Liver (tissue), 9 donors: ENCODE measurements around the gene MRPS23. TPM values are rescaled to one million over a fixed set of nuclear protein-coding genes. Genes with fewer than 3 reads are reported as not detected.

ENCODE experiments used
- DNase-seq: peaks from one replicate; pipeline ENCODE4 v3.0.0-alpha.2; 2017; ENCODE audit warnings: low spot score
- H3K27ac ChIP-seq, 2 donors: one replicate each; pipeline ENCODE4 v1.7.0; 2013; ENCODE audit warnings: inconsistent platforms in 2 of 2, low read length in 2 of 2, control low read depth in 1 of 2, low read depth in 1 of 2, mild to moderate bottlenecking in 1 of 2
- H3K27me3 ChIP-seq, 4 donors: one replicate each; pipeline versions ENCODE4 v1.6.1 to v1.7.0; 2013; ENCODE audit warnings: low read length in 3 of 4, inconsistent platforms in 1 of 4, mild to moderate bottlenecking in 1 of 4, moderate library complexity in 1 of 4; ENCODE audit not compliant: control insufficient read depth in 4 of 4, insufficient read depth in 4 of 4
- H3K36me3 ChIP-seq, 4 donors: one replicate each; pipeline versions ENCODE4 v1.6.1 to v1.7.0; 2013; ENCODE audit warnings: low read length in 3 of 4, mild to moderate bottlenecking in 3 of 4, low read depth in 1 of 4, moderate library complexity in 1 of 4; ENCODE audit not compliant: control insufficient read depth in 4 of 4, insufficient read depth in 3 of 4
- H3K4me1 ChIP-seq, 4 donors: one replicate each; pipeline versions ENCODE4 v1.6.1 to v1.7.0; 2013; ENCODE audit warnings: low read length in 3 of 4, mild to moderate bottlenecking in 3 of 4, moderate library complexity in 1 of 4; ENCODE audit not compliant: control insufficient read depth in 4 of 4, insufficient read depth in 4 of 4
- H3K4me3 ChIP-seq, 3 donors: one replicate each; pipeline versions ENCODE4 v1.6.1 to v1.7.0; 2013; ENCODE audit warnings: low read length in 3 of 3, control low read depth in 1 of 3, low read depth in 1 of 3, mild to moderate bottlenecking in 1 of 3
- H3K9ac ChIP-seq, 2 donors: one replicate each; pipeline ENCODE4 v1.7.0; 2013; ENCODE audit warnings: low read length in 2 of 2, mild to moderate bottlenecking in 2 of 2, moderate library complexity in 2 of 2, control low read depth in 1 of 2, low read depth in 1 of 2
- H3K9me3 ChIP-seq, 4 donors: one replicate each; pipeline versions ENCODE4 v1.6.1 to v1.7.0; 2013; ENCODE audit warnings: low read length in 3 of 4; ENCODE audit not compliant: control insufficient read depth in 4 of 4
- EGR1 ChIP-seq, 2 donors: IDR thresholded peaks; 2 replicates each; pipeline ENCODE4 v1.6.1; 2016 to 2018; ENCODE audit warnings: antibody characterized with exemption in 2 of 2, low read depth in 2 of 2
- FOXA1 ChIP-seq: IDR thresholded peaks from 2 replicates; pipeline ENCODE4 v1.6.1; 2016; ENCODE audit warnings: antibody characterized with exemption
- FOXA2 ChIP-seq: IDR thresholded peaks from 2 replicates; pipeline ENCODE4 v1.6.1; 2016; ENCODE audit warnings: antibody characterized with exemption
- GABPA ChIP-seq, 2 donors: IDR thresholded peaks in 1 of 2; conservative IDR thresholded peaks in 1 of 2; 2 replicates each; pipeline ENCODE4 v1.6.1; 2016; ENCODE audit warnings: antibody characterized with exemption in 2 of 2, mild to moderate bottlenecking in 1 of 2, moderate library complexity in 1 of 2
- HNF4A ChIP-seq, 2 donors: conservative IDR thresholded peaks; 2 replicates each; pipeline ENCODE4 v1.6.1; 2016; ENCODE audit warnings: antibody characterized with exemption in 2 of 2, mild to moderate bottlenecking in 2 of 2
- HNF4G ChIP-seq: IDR thresholded peaks from 2 replicates; pipeline ENCODE4 v1.6.1; 2016; ENCODE audit warnings: antibody characterized with exemption
- JUND ChIP-seq, 2 donors: IDR thresholded peaks; 2 replicates each; pipeline ENCODE4 v1.6.1; 2016; ENCODE audit warnings: antibody characterized with exemption in 2 of 2
- RAD21 ChIP-seq, 2 donors: IDR thresholded peaks; 2 replicates each; pipeline ENCODE4 v1.6.1; 2016; ENCODE audit warnings: antibody characterized with exemption in 2 of 2, mild to moderate bottlenecking in 2 of 2
- REST ChIP-seq: IDR thresholded peaks from 2 replicates; pipeline ENCODE4 v1.6.1; 2016; ENCODE audit warnings: antibody characterized with exemption, mild to moderate bottlenecking
- RXRA ChIP-seq, 2 donors: IDR thresholded peaks; 2 replicates each; pipeline ENCODE4 v1.6.1; 2017 to 2018; ENCODE audit warnings: antibody characterized with exemption in 2 of 2, mild to moderate bottlenecking in 1 of 2
- SP1 ChIP-seq: IDR thresholded peaks from 2 replicates; pipeline ENCODE4 v1.6.1; 2018; ENCODE audit warnings: antibody characterized with exemption, mild to moderate bottlenecking
- TAF1 ChIP-seq: conservative IDR thresholded peaks from 2 replicates; pipeline ENCODE4 v1.6.1; 2016; ENCODE audit warnings: antibody characterized with exemption, mild to moderate bottlenecking
- YY1 ChIP-seq: IDR thresholded peaks from 2 replicates; pipeline ENCODE4 v1.6.1; 2016; ENCODE audit warnings: antibody characterized with exemption, mild to moderate bottlenecking
- WGBS: extraction: QIAGEN DNeasy Blood & Tissue Kit; methylation state at CpG from one replicate; pipeline ENCODE4 v1.1.7; 2013; 5-methylcytosine and 5-hydroxymethylcytosine counted together
- polyA plus RNA-seq, 2 donors: library from polyadenylated mRNA; stranded (reverse) in 1 of 2; unstranded in 1 of 2; fragments of 200-250 nt in 1 of 2; fragments of >200 nt in 1 of 2; fragmentation: Nextera tagmentation in 1 of 2; extraction: Ambion mirVana in 1 of 2; gene quantifications; one replicate each; pipeline versions ENCODE4 v1.2.1 to v1.2.3, GENCODE V29; 2013 to 2015
- total RNA-seq, 2 donors: library from RNA; depleted of rRNA; stranded (reverse); fragments of >200 nt; gene quantifications; one replicate each; pipeline ENCODE4 v1.2.3, GENCODE V29; 2014
- donor health status: healthy.
- donor health status: healthy.
- donor health status: healthy.
- donor health status: healthy.
- donor health status: healthy.

The MRPS23 gene
- total and polyA plus RNA-seq, 4 donors: 9.8 to 24.3 (median 16.9) TPM

GRCh38 chr17:57874434-57875289 is 24.8 kb upstream of the MRPS23 start:
- Histone ChIP-seq H3K9ac (no peak overlapping the region), H3K27ac (peak overlapping the region; percentile 56 to 69), H3K27me3 (no peaks in the 10 kb centered on the region), H3K9me3 (no peaks in the 10 kb centered on the region), H3K4me3 (no peak overlapping the region), H3K4me1 (peaks cover 0 to 22% (median 5%) of the 10 kb centered on the region in 4 donors), H3K36me3 (peaks cover 0 to 5% (median 2%) of the 10 kb centered on the region in 4 donors)
- TF ChIP-seq HNF4G: no peak
- TF ChIP-seq EGR1 (IDR thresholded peaks at IDR 0.05; ENCODE audit: low read depth in 2 of 2): no peak
- TF ChIP-seq REST: no peak
- TF ChIP-seq SP1: peak; percentile 3
- no peak for TF ChIP-seq YY1
- 65% methylated on average over 33 of the region's 33 CpGs for WGBS
- DNase-seq: no peak

GRCh38 chr17:57874058-57874419 is 24.2 kb upstream of the MRPS23 start:
- no peak for DNase-seq
- no peak overlapping the region for H3K4me3 ChIP-seq
- WGBS: 73% methylated on average over 7 of the region's 7 CpGs
- H3K4me1 ChIP-seq: peaks cover 0 to 22% (median 5%) of the 10 kb centered on the region in 4 donors
- TF ChIP-seq TAF1 (no peak), JUND (IDR thresholded peaks at IDR 0.05) (no peak), RAD21 (IDR thresholded peaks at IDR 0.05) (no peak), FOXA2 (no peak), HNF4A (conservative IDR thresholded peaks at IDR 0.05) (no peak), FOXA1 (no peak), GABPA (IDR thresholded peaks at IDR 0.05 in 1 of 2, conservative IDR thresholded peaks at IDR 0.05 in 1 of 2) (no peak), YY1 (no peak), RXRA (IDR thresholded peaks at IDR 0.05) (no peak)
- no peak overlapping the region for H3K9ac ChIP-seq
- H3K27ac ChIP-seq: peak overlapping the region; percentile 56 to 62
- H3K9me3 ChIP-seq: no peaks in the 10 kb centered on the region
- H3K36me3 ChIP-seq: peaks cover 0 to 7% (median 2%) of the 10 kb centered on the region in 4 donors
- no peaks in the 10 kb centered on the region for H3K27me3 ChIP-seq

- Histone ChIP-seq H3K27me3 (no peaks in the 10 kb centered on the region), H3K36me3 (peaks cover 0 to 5% (median 2%) of the 10 kb centered on the region in 4 donors), H3K4me1 (peaks cover 0 to 22% (median 5%) of the 10 kb centered on the region in 4 donors), H3K9ac (no peak overlapping the region), H3K27ac (no peak overlapping the region), H3K4me3 (no peak overlapping the region), H3K9me3 (no peaks in the 10 kb centered on the region)
- DNase-seq: no peak
- 85% methylated on average over 16 of the region's 16 CpGs for WGBS
- TF ChIP-seq REST (no peak), GABPA (IDR thresholded peaks at IDR 0.05 in 1 of 2, conservative IDR thresholded peaks at IDR 0.05 in 1 of 2) (no peak), RXRA (IDR thresholded peaks at IDR 0.05) (no peak), HNF4A (conservative IDR thresholded peaks at IDR 0.05) (no peak), TAF1 (no peak), FOXA2 (no peak), EGR1 (IDR thresholded peaks at IDR 0.05; ENCODE audit: low read depth in 2 of 2) (no peak), JUND (IDR thresholded peaks at IDR 0.05) (no peak), YY1 (no peak)
These were observed 23.6 kb upstream of the MRPS23 start for GRCh38 chr17:57873261-57874057.
